Activated T-helper 1 cell treated with Interleukin-2 at 50 U/mL for 16 hours (primary cell): Measurements from ENCODE around the gene FILIP1L.

ENCODE experiments used
- DNase-seq: peaks from one replicate; pipeline ENCODE4 v3.0.0-alpha.2; 2020; ENCODE audit warnings: low read depth

FILIP1L gene

GRCh38 chr3:100008081-100008698 lies 106.1 kb downstream of the FILIP1L start:
- no peak for DNase-seq

- DNase-seq, result no peak
These were observed 107.0 kb downstream of the FILIP1L start for GRCh38 chr3:100007313-100007712.

- DNase-seq, result no peak
These were observed 107.6 kb downstream of the FILIP1L start for GRCh38 chr3:100006570-100007271.

- DNase-seq, result no peak
These were observed 108.5 kb downstream of the FILIP1L start for GRCh38 chr3:100005665-100006393.

GRCh38 chr3:100004931-100005330 lies 109.4 kb downstream of the FILIP1L start:
- DNase-seq, result no peak

- no peak for DNase-seq
These were observed 110.4 kb downstream of the FILIP1L start for GRCh38 chr3:100003609-100004503.

GRCh38 chr3:100002599-100003350 lies 111.5 kb downstream of the FILIP1L start:
- no peak for DNase-seq

- DNase-seq, result no peak
These were observed 112.6 kb downstream of the FILIP1L start for GRCh38 chr3:100001526-100002270.

GRCh38 chr3:100001083-100001482 lies 113.2 kb downstream of the FILIP1L start:
- DNase-seq, result no peak

- no peak for DNase-seq
These were observed 114.8 kb downstream of the FILIP1L start for GRCh38 chr3:99999536-99999935.

GRCh38 chr3:99997293-99997692 lies 117.0 kb downstream of the FILIP1L start:
- no peak for DNase-seq

- no peak for DNase-seq
These were observed 124.1 kb downstream of the FILIP1L start for GRCh38 chr3:99990179-99990578.

GRCh38 chr3:99984668-99985067 lies 129.6 kb downstream of the FILIP1L start:
- DNase-seq, result no peak

GRCh38 chr3:99984139-99984538 lies 130.2 kb downstream of the FILIP1L start:
- DNase-seq, result no peak

- no peak for DNase-seq
These were observed 131.7 kb downstream of the FILIP1L start for GRCh38 chr3:99982650-99983049.

GRCh38 chr3:99981138-99981537 lies 133.2 kb downstream of the FILIP1L start:
- no peak for DNase-seq

GRCh38 chr3:99980606-99981005 lies 133.7 kb downstream of the FILIP1L start:
- DNase-seq, result no peak

GRCh38 chr3:99978221-99978620 lies 136.1 kb downstream of the FILIP1L start:
- DNase-seq, result no peak

- DNase-seq, result no peak
These were observed 137.7 kb downstream of the FILIP1L start for GRCh38 chr3:99976584-99976983.

- no peak for DNase-seq
These were observed 139.3 kb downstream of the FILIP1L start for GRCh38 chr3:99974989-99975388.
